ENCODE measurements around the gene PI4KB.

GRCh38 chr1:151294742-151295462 is 32.3 kb downstream of the PI4KB start:
- TF ChIP-seq L3MBTL2 (conservative IDR thresholded peaks at IDR 0.05) (no peak), ELF4 (IDR thresholded peaks at IDR 0.05) (no peak), FOXA1 (IDR thresholded peaks at IDR 0.05) (no peak), TARDBP (IDR thresholded peaks at IDR 0.05) (no peak), FOXM1 (IDR thresholded peaks at IDR 0.05; ENCODE audit: borderline replicate concordance) (no peak), HDGF (IDR thresholded peaks at IDR 0.05; ENCODE audit: borderline replicate concordance) (no peak), SUZ12 (IDR thresholded peaks at IDR 0.05) (no peak), NFRKB (IDR thresholded peaks at IDR 0.05) (no peak), BHLHE40 (IDR thresholded peaks at IDR 0.05; ENCODE audit: borderline replicate concordance) (no peak)
